22Rv1 (cell line): ENCODE measurements around the gene PTS.

Experiments
- ZFX ChIP-seq: fragments of 450-650 bp; IDR thresholded peaks from 2 replicates; pipeline ENCODE4 v1.6.1; 2017; ENCODE audit warnings: antibody characterized with exemption, borderline replicate concordance
- TF ChIP-seq, protein P1 (sequence below): fragments of 450-650 bp; IDR thresholded peaks from 2 replicates; pipeline ENCODE4 v1.5.1; 2017; ENCODE audit warnings: mild to moderate bottlenecking

DNA sequence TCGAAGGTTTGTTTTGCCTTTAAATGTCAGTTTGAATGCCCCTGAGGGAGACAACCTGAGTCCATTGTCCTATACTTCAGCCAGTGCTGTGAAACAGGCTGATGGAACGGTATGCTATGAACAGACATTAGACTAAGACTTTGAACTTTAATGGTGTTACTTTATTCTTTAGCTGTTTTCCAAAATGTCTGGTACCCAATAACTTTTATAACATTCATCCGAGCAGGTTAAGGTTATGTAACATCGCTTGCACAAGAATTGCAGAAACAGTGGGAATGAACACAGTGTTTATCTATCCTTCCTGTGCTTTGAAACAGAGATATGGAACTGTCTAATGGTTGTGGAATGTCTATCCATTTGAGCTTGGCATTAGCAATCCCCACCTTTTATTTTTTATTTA, 12.5 kb upstream of the PTS start:
- TF ChIP-seq, protein P1, sequence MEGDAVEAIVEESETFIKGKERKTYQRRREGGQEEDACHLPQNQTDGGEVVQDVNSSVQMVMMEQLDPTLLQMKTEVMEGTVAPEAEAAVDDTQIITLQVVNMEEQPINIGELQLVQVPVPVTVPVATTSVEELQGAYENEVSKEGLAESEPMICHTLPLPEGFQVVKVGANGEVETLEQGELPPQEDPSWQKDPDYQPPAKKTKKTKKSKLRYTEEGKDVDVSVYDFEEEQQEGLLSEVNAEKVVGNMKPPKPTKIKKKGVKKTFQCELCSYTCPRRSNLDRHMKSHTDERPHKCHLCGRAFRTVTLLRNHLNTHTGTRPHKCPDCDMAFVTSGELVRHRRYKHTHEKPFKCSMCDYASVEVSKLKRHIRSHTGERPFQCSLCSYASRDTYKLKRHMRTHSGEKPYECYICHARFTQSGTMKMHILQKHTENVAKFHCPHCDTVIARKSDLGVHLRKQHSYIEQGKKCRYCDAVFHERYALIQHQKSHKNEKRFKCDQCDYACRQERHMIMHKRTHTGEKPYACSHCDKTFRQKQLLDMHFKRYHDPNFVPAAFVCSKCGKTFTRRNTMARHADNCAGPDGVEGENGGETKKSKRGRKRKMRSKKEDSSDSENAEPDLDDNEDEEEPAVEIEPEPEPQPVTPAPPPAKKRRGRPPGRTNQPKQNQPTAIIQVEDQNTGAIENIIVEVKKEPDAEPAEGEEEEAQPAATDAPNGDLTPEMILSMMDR = no peak
- no peak for TF ChIP-seq ZFX
